Ovary (tissue), 9 donors: Measurements from ENCODE around the gene STIM1. TPM values are rescaled to one million over a fixed set of nuclear protein-coding genes. Genes with fewer than 3 reads are reported as not detected.
"Not testable (repeated sequence)": the region's sequence is repeated elsewhere in the genome, so short reads cannot be mapped to it uniquely, and the experiment has no call there.

Experiments
- DNase-seq, 5 donors: peaks; one replicate each; pipeline ENCODE4 v3.0.0-alpha.2; 2019 to 2020
- H3K27ac ChIP-seq, 2 donors: fragments of 200-600 bp; one replicate each; pipeline versions ENCODE4 v1.5.1 to v1.8.0; 2019 to 2022
- H3K27me3 ChIP-seq: fragments of 200-600 bp; one replicate; pipeline ENCODE4 v1.8.0; 2022
- H3K36me3 ChIP-seq: fragments of 200-600 bp; sonication (generic); one replicate; pipeline ENCODE4 v1.5.1; 2019
- H3K4me1 ChIP-seq: one replicate; pipeline ENCODE4 v1.8.1; 2013; ENCODE audit warnings: mild to moderate bottlenecking, moderate library complexity; ENCODE audit not compliant: insufficient read depth
- H3K4me3 ChIP-seq: fragments of 200-600 bp; sonication (generic); one replicate; pipeline ENCODE4 v1.5.1; 2017
- H3K9me3 ChIP-seq, 2 donors: fragments of 200-600 bp in 1 of 2; sonication (generic) in 1 of 2; one replicate each; pipeline versions ENCODE4 v1.5.1 to v1.8.1; 2013 to 2019; ENCODE audit warnings: mild to moderate bottlenecking in 1 of 2, moderate library complexity in 1 of 2
- CTCF ChIP-seq, 3 donors: fragments of 450-650 bp in 2 of 3; fragments of 200-600 bp in 1 of 3; IDR thresholded peaks; one replicate each; pipeline versions ENCODE4 v1.5.1 to v1.8.0; 2016 to 2022; ENCODE audit warnings: antibody characterized with exemption in 3 of 3, mild to moderate bottlenecking in 1 of 3
- EP300 ChIP-seq: sonication (generic); formaldehyde crosslinking; IDR thresholded peaks from one replicate; pipeline ENCODE4 v1.6.1; 2017; ENCODE audit warnings: antibody characterized with exemption
- POLR2A ChIP-seq: fragments of 450-650 bp; IDR thresholded peaks from one replicate; pipeline ENCODE4 v1.6.1; 2017; ENCODE audit warnings: antibody characterized with exemption, mild to moderate bottlenecking, moderate library complexity
- WGBS, 3 donors: extraction: QIAGEN DNeasy Blood & Tissue Kit in 1 of 3; methylation state at CpG; one replicate each; pipeline versions ENCODE4 v1.1.5 to v1.1.7; 2013 to 2017; 5-methylcytosine and 5-hydroxymethylcytosine counted together
- intact Hi-C, 4 donors: fragments of 100-400 bp; cut with DNase I; formaldehyde crosslinking; loops; one replicate each; pipeline versions ENCODE4 v1.11.0 to v1.15.1; 2022 to 2023
- polyA plus RNA-seq, 2 donors: library from polyadenylated mRNA; stranded (reverse); fragments of 200-250 nt in 1 of 2; fragments of 350-450 nt in 1 of 2; fragmentation: Illumina TruSeq in 1 of 2; extraction: RNeasy Lipid Tissue Mini Kit (QIAGEN cat#74804) in 1 of 2; gene quantifications; one replicate each; pipeline ENCODE4 v1.2.3, GENCODE V29; 2013 to 2014
- total RNA-seq, 7 donors: library from RNA; depleted of rRNA in 2 of 7; stranded (reverse); fragments of >200 nt in 2 of 7; fragmentation: NEBNext Ultra II Directional in 3 of 7; extraction: Animal tissue kit (Norgen Biotek cat#: 25700) in 3 of 7; gene quantifications; one replicate each; pipeline versions ENCODE4 v1.1.0 to v1.2.4, GENCODE V29; 2016 to 2023
- donor health status: DM: no; HTN: no; CAD: no; lungs with moderate emphysema.
- donor health status: DM: no; HTN: no; CAD: no.
- donor health status: Bipolar disorder and iron deficiency.
- donor health status: DM: yes; HTN: yes; CAD: no.
- donor health status: DM: no; HTN: no; CAD: no.
- donor health status: DM: yes; HTN: yes; CAD: no.

STIM1 gene
- total and polyA plus RNA-seq, 9 donors = 26.1 to 75.2 (median 58.7) TPM

- no peak overlapping the region for H3K4me3 ChIP-seq
- H3K4me1 ChIP-seq = peaks cover 8% of the 10 kb centered on the region
- H3K27ac ChIP-seq = no peak overlapping the region
- no peaks in the 10 kb centered on the region for H3K27me3 ChIP-seq
- no peak for TF ChIP-seq POLR2A
- TF ChIP-seq EP300 = no peak
- TF ChIP-seq CTCF (IDR thresholded peaks at IDR 0.05) = no peak
- intact Hi-C loops = no loop called here
- WGBS, 3 donors = 93 to 99% (median 98%) methylated on average over 2 of the region's 2 CpGs
- H3K9me3 ChIP-seq = no peaks in the 10 kb centered on the region
- no peak for DNase-seq
- no peaks in the 10 kb centered on the region for H3K36me3 ChIP-seq
Observed at GRCh38 chr11:3893311-3893710, 37.8 kb downstream of the STIM1 start.

DNA sequence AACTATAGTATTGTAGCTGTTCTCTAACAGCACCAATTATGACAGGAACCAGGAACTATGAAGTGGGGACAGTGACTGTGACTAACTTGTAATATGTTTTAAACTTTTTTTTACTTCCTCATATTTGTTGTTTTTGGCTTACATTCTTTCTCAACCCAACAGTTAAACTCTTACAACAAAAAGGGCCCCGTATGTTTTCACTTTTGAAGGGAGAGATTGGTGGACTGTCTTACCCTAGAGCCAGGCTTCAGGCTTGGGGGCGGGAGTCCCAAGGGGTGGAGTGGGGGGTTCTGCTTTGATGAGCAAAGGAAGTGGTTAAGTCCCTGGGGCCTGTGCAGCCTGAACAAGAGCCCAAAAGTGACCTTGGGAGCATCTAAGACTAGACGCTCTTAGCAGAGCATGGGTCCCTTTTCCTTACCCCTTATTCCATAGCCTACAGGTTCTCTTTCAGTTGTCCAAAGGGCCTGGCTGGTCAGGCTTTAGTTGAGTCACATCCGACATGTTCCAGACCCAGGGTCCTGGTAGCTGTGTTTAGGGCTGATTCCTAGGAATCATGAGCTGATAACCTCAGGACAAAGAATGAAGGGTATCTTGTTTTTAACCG is 38.8 kb downstream of the STIM1 start:
- intact Hi-C loops = no loop called here

GRCh38 chr11:3896644-3897043 is 41.2 kb downstream of the STIM1 start:
- Histone ChIP-seq H3K27ac (no peak overlapping the region), H3K9me3 (no peaks in the 10 kb centered on the region), H3K27me3 (no peaks in the 10 kb centered on the region), H3K4me1 (peaks cover 9% of the 10 kb centered on the region), H3K36me3 (no peaks in the 10 kb centered on the region), H3K4me3 (no peak overlapping the region)
- DNase-seq = no peak
- 82 to 89% (median 87%) methylated on average over 2 of the region's 2 CpGs for WGBS, 3 donors
- intact Hi-C loops = no loop called here
- TF ChIP-seq POLR2A = no peak

More for the DNA sequence above, 38.8 kb downstream of the STIM1 start:
- peaks cover 8% of the 10 kb centered on the region for H3K4me1 ChIP-seq
- H3K36me3 ChIP-seq = no peaks in the 10 kb centered on the region
- no peak for DNase-seq
- no peak overlapping the region for H3K4me3 ChIP-seq
- WGBS, 3 donors = 63 to 72% (median 64%) methylated on average over 5 of the region's 5 CpGs
- no peak overlapping the region for H3K27ac ChIP-seq
- no peaks in the 10 kb centered on the region for H3K9me3 ChIP-seq
- no peak for TF ChIP-seq POLR2A
- no peak for TF ChIP-seq EP300
- TF ChIP-seq CTCF (IDR thresholded peaks at IDR 0.05) = no peak
- H3K27me3 ChIP-seq = no peaks in the 10 kb centered on the region

GRCh38 chr11:3900230-3900629 is 44.8 kb downstream of the STIM1 start:
- intact Hi-C loops, H3K4me1 ChIP-seq, H3K9me3 ChIP-seq, H3K27me3 ChIP-seq, DNase-seq, H3K36me3 ChIP-seq, H3K27ac ChIP-seq, H3K4me3 ChIP-seq: not testable (repeated sequence)
- 91 to 93% (median 92%) methylated on average over 19 of the region's 19 CpGs for WGBS, 3 donors

DNA sequence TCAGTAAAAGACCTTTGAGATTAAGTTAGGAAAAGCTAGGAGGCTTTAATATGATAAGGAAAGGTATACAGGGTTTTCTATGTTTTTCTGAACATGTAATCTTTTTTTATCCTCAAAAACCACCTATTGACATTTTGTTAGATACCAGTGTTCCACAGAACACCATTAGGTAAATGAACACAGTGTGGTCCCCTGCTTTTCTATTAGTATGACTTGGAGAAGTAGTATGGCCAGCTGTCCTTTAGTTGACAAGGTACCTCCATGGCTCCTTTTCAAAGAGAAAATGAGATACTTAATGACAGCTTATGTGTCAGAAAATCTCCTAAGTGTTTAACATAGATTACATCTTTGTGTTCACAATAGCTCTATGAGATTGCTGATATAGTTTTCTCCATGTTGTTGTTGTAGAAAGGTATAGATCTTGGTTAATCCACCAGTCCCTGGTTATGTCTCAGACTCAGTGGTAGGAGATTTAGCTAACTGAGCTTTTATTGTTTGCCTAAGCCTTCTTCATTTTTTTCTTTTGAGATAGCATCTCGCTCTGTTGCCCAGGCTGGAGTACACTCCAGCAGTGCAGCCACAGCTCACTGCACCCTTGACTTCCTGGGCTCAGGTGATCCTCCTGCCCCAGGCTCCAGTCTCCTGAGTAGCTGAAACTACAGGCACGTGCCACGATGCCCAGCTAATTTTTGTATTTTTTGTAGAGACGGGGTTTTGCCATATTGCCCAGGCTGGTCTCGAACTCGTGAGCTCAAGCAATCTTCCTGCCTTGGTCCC is 46.0 kb downstream of the STIM1 start:
- Histone ChIP-seq H3K4me3 (no peak overlapping the region), H3K27me3 (no peaks in the 10 kb centered on the region), H3K9me3 (no peaks in the 10 kb centered on the region), H3K36me3 (no peaks in the 10 kb centered on the region), H3K27ac (no peak overlapping the region), H3K4me1 (peaks cover 10% of the 10 kb centered on the region)
- no peak for DNase-seq
- intact Hi-C loops = no loop called here
- 94 to 96% (median 96%) methylated on average over 6 of the region's 6 CpGs for WGBS, 3 donors
- TF ChIP-seq POLR2A (no peak), CTCF (IDR thresholded peaks at IDR 0.05) (no peak), EP300 (no peak)
